Breast epithelium (tissue), 4 donors: ENCODE measurements around the gene OR6C2. TPM values are rescaled to one million over a fixed set of nuclear protein-coding genes. Genes with fewer than 3 reads are reported as not detected.
"Not testable (repeated sequence)": the region's sequence is repeated elsewhere in the genome, so short reads cannot be mapped to it uniquely, and the experiment has no call there.

Experiments used
- DNase-seq, 2 donors: peaks; one replicate each; pipeline ENCODE4 v3.0.0-alpha.2; 2019; ENCODE audit warnings: low spot score in 2 of 2
- H3K27ac ChIP-seq, 2 donors: fragments of 200-600 bp; sonication (generic) in 1 of 2; one replicate each; pipeline ENCODE4 v1.5.1; 2016 to 2019; ENCODE audit warnings: mild to moderate bottlenecking in 1 of 2
- H3K27me3 ChIP-seq, 2 donors: fragments of 200-600 bp; sonication (generic) in 1 of 2; one replicate each; pipeline versions ENCODE4 v1.5.1 to v1.6.0; 2017 to 2019; ENCODE audit warnings: control low read depth in 1 of 2, mild to moderate bottlenecking in 1 of 2
- H3K36me3 ChIP-seq: fragments of 200-600 bp; one replicate; pipeline ENCODE4 v1.5.1; 2019
- H3K4me1 ChIP-seq, 2 donors: fragments of 200-600 bp; sonication (generic); one replicate each; pipeline ENCODE4 v1.5.1; 2016 to 2019; ENCODE audit warnings: control low read depth in 1 of 2
- H3K4me3 ChIP-seq, 3 donors: fragments of 200-600 bp; sonication (generic); 1 replicate in 2 of 3; 2 replicates in 1 of 3; pipeline ENCODE4 v1.5.1; 2016 to 2019; ENCODE audit warnings: mild to moderate bottlenecking in 3 of 3, moderate library complexity in 2 of 3
- H3K9me3 ChIP-seq, 2 donors: fragments of 200-600 bp; sonication (generic) in 1 of 2; one replicate each; pipeline ENCODE4 v1.5.1; 2016 to 2019; ENCODE audit warnings: control low read depth in 1 of 2
- CTCF ChIP-seq, 3 donors: fragments of 450-650 bp; IDR thresholded peaks; one replicate each; pipeline ENCODE4 v1.5.1; 2016 to 2017; ENCODE audit warnings: antibody characterized with exemption in 3 of 3, mild to moderate bottlenecking in 3 of 3, moderate library complexity in 3 of 3
- POLR2A ChIP-seq: fragments of 450-650 bp; IDR thresholded peaks from one replicate; pipeline ENCODE4 v1.6.1; 2016; ENCODE audit warnings: antibody characterized with exemption, mild to moderate bottlenecking, moderate library complexity
- POLR2AphosphoS5 ChIP-seq, 3 donors: sonication (generic); formaldehyde crosslinking; IDR thresholded peaks; one replicate each; pipeline ENCODE4 v1.6.1; 2017; ENCODE audit warnings: antibody characterized with exemption in 3 of 3
- intact Hi-C: fragments of 100-400 bp; cut with DNase I; formaldehyde crosslinking; loops from one replicate; pipeline ENCODE4 v1.15.1; 2023; ENCODE audit warnings: low total_unique reads
- total RNA-seq, 3 donors: library from RNA; depleted of rRNA; stranded (reverse); fragments of >200 nt; gene quantifications; one replicate each; pipeline ENCODE4 v1.1.0, GENCODE V29; 2016

Gene OR6C2
- total RNA-seq: not detected

- TF ChIP-seq CTCF (IDR thresholded peaks at IDR 0.05): no peak
- peaks cover 0 to 6% of the 10 kb centered on the region in 2 donors for H3K9me3 ChIP-seq
- H3K27me3 ChIP-seq: no peaks in the 10 kb centered on the region
- H3K36me3 ChIP-seq: no peaks in the 10 kb centered on the region
- DNase-seq: no peak
- H3K27ac ChIP-seq: no peak within 1 kb of the TSS
- H3K4me3 ChIP-seq: no peak within 1 kb of the TSS
- H3K4me1 ChIP-seq: no peaks in the 10 kb centered on the region
- intact Hi-C loops: no loop called here
Observed at GRCh38 chr12:55443776-55444175, at the start of gene OR6C2. OR6C2 (plus strand) TSS chr12:55444076; CDS start chr12:55452214, 8,138 bp downstream.

- Histone ChIP-seq H3K27ac (no peak overlapping the region), H3K27me3 (no peaks in the 10 kb centered on the region), H3K9me3 (no peaks in the 10 kb centered on the region), H3K4me1 (no peaks in the 10 kb centered on the region), H3K4me3 (no peak overlapping the region), H3K36me3 (no peaks in the 10 kb centered on the region)
- no peak for DNase-seq
- intact Hi-C loops: no loop called here
- TF ChIP-seq POLR2A (no peak), POLR2AphosphoS5 (IDR thresholded peaks at IDR 0.05) (no peak), CTCF (IDR thresholded peaks at IDR 0.05) (no peak)
Observed at GRCh38 chr12:55396326-55396725, 47.5 kb upstream of the OR6C2 start.

- Histone ChIP-seq H3K4me1 (no peaks in the 10 kb centered on the region), H3K4me3 (no peak within 1 kb of the TSS), H3K9me3 (no peaks in the 10 kb centered on the region), H3K27ac (no peak within 1 kb of the TSS), H3K27me3 (no peaks in the 10 kb centered on the region), H3K36me3 (no peaks in the 10 kb centered on the region)
- DNase-seq: no peak
- intact Hi-C loops: no loop called here
- TF ChIP-seq POLR2A: no peak
- TF ChIP-seq CTCF (IDR thresholded peaks at IDR 0.05): no peak
- no peak for TF ChIP-seq POLR2AphosphoS5 (IDR thresholded peaks at IDR 0.05)
Observed at GRCh38 chr12:55400229-55400628, 43.6 kb upstream of the OR6C2 start, which contains the start of gene OR6C65. OR6C65 (plus strand) TSS chr12:55400529; CDS start chr12:55400529, 0 bp downstream.

- intact Hi-C loops: no loop called here
- TF ChIP-seq POLR2A (no peak), POLR2AphosphoS5 (IDR thresholded peaks at IDR 0.05) (no peak), CTCF (IDR thresholded peaks at IDR 0.05) (no peak)
- no peak for DNase-seq
- H3K27ac ChIP-seq: no peak overlapping the region
- no peaks in the 10 kb centered on the region for H3K36me3 ChIP-seq
- H3K9me3 ChIP-seq: peaks cover 0 to 8% of the 10 kb centered on the region in 2 donors
- H3K4me3 ChIP-seq: no peak overlapping the region
- no peaks in the 10 kb centered on the region for H3K4me1 ChIP-seq
- no peaks in the 10 kb centered on the region for H3K27me3 ChIP-seq
Observed at GRCh38 chr12:55407866-55408265, 36.0 kb upstream of the OR6C2 start.

GRCh38 chr12:55409133-55409532 lies 34.7 kb upstream of the OR6C2 start:
- H3K4me3 ChIP-seq, H3K4me1 ChIP-seq, H3K27me3 ChIP-seq, DNase-seq, H3K9me3 ChIP-seq, H3K27ac ChIP-seq, H3K36me3 ChIP-seq, intact Hi-C loops: not testable (repeated sequence)

GRCh38 chr12:55412138-55412537 lies 31.7 kb upstream of the OR6C2 start:
- intact Hi-C loops, H3K27me3 ChIP-seq, DNase-seq: not testable (repeated sequence)

GRCh38 chr12:55413498-55414388 lies 30.1 kb upstream of the OR6C2 start:
- H3K36me3 ChIP-seq, H3K9me3 ChIP-seq, H3K27me3 ChIP-seq, H3K4me3 ChIP-seq, intact Hi-C loops, H3K4me1 ChIP-seq, DNase-seq, H3K27ac ChIP-seq: not testable (repeated sequence)

More at GRCh38 chr12:55412138-55412537, 31.7 kb upstream of the OR6C2 start:
- H3K4me1 ChIP-seq, H3K9me3 ChIP-seq, H3K36me3 ChIP-seq, H3K27ac ChIP-seq, H3K4me3 ChIP-seq: not testable (repeated sequence)

GRCh38 chr12:55414396-55414823 lies 29.5 kb upstream of the OR6C2 start:
- not testable (repeated sequence) for DNase-seq, H3K36me3 ChIP-seq

GRCh38 chr12:55414889-55415288 lies 29.0 kb upstream of the OR6C2 start:
- DNase-seq, H3K27me3 ChIP-seq, H3K36me3 ChIP-seq, intact Hi-C loops, H3K4me1 ChIP-seq, H3K27ac ChIP-seq, H3K4me3 ChIP-seq, H3K9me3 ChIP-seq: not testable (repeated sequence)

More at GRCh38 chr12:55414396-55414823, 29.5 kb upstream of the OR6C2 start:
- H3K9me3 ChIP-seq, H3K27me3 ChIP-seq, H3K4me3 ChIP-seq, H3K4me1 ChIP-seq, H3K27ac ChIP-seq, intact Hi-C loops: not testable (repeated sequence)
